ENCODE measurements around the gene SLX1B.
"Not testable (repeated sequence)": the region's sequence is repeated elsewhere in the genome, so short reads cannot be mapped to it uniquely, and the experiment has no call there.

The SLX1B gene

DNA sequence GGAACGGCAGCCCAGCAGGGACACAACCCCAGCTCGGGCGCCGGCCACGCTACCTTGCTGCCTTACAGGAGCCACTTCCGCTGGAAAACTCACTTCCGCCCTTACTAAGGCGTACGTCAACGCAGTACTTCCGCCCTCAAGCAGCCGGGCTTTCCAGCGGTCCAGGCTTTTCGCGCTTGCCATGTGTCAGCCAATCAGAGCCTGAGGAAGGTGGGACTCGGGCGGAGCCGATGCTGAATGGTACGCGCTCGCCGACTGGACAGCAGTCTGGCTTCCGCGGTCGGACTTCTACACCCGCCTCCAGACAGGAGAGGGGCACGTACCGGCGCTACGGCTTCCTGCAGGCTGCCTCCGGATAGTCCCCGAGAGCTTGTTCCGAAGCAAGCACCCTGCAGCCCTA lies at the start of gene SLX1B, which contains the start of gene BOLA2:
Gene SLX1B (plus strand): TSS at position 265 of the 400 bp plus-strand sequence.
Gene BOLA2 (minus strand): TSS at position 83 of the 400 bp plus-strand sequence. CDS start 98 bp downstream, outside the sequence.
- not testable (repeated sequence) for DNase-seq (ENCODE audit: low read depth)

DNA sequence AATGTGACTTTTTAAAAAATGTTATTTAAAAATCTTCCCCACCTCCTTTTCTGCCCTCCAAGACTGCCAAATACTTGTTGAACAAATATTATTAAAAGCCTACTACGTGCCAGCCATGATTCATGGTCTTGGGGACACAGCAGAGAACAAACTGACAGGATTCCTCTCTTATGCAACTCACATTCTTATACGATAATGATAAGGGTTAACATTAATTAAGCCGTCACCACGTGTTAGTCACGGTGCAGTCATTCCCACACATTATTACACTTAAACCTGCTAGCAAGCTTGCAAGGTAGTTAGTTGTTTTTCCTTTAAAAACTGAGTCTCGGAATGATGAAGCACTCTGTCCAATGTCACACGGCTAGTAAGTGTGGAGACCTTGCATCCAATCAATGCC lies 49.1 kb upstream of the SLX1B start:
- not testable (repeated sequence) for DNase-seq (ENCODE audit: low read depth)

DNA sequence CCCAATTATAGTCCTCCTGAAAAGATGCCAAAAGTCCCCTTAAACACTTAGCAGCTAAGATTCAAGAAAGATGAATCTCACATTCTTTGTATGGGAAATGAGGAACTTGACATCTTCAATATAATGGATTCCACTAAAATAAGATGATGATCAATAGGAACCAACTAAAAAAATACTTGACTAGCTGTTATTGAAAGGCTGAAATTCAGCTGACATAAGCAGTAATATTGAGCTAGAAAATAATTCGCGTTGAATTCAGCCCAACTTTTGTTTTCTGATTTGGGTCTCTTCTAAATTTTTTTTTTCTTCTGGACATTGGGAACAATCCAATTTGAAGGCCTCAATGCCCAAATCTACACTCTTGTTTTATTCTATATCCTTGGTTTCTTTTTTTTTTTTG lies 30.7 kb upstream of the SLX1B start:
- not testable (repeated sequence) for DNase-seq (ENCODE audit: low read depth)

DNA sequence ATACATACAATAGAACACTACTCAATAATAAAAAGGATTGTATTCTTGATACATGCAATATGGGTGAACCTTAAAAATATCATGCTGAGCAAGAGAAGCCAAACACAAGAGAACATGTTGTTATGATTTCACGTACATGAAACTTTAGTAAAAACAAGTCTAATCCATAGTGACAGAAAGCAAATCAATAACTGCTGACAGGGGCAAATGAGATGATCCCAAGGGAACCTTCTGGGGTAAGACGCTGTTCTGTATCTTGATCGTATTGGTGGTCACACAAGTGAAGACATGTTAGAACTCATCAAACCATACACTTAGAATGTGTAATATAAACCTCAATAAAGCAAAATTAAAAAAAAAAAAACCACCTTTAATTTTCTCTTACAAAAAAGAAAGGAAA lies 28.9 kb upstream of the SLX1B start:
- not testable (repeated sequence) for DNase-seq (ENCODE audit: low read depth)

DNA sequence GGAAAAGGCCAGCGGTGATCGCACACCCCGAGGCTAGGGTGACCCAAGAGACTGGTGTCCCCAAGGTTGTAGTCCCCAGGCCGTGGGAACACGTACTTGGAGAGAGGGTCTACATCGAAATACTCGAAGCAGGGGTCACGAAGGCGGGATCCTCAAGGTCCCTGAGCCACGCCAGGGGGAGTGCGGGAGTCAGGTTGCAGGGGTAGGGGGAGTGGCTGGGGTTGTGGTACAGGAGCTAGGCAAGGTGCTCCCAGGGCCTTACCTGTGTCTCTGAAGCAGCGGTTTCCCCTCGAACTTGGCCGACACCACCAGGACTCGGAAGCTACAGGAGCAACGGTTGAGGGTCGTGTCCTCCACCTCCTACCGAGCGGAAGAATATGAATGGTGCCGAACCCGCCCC lies 579 bp upstream of the SLX1B start:
- not testable (repeated sequence) for DNase-seq (ENCODE audit: low read depth)

DNA sequence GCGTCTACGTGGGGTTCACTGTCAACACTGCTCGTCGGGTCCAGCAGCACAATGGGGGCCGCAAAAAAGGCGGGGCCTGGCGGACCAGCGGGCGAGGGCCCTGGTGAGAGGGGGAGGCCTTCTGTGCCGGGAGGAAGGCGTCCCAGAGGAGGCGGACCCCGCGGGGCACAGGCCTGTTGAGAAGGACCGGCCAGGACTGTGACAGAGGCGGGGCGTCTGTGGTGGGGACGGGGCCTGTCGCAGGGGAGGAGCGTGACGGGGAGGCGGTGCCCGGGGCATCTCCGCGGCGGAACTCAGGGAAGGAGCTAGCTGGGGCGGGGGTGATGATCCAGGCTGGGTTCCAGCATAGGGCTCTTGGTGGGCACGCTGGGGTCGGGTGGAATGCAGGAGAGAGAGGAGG lies 495 bp downstream of the SLX1B start:
- DNase-seq (ENCODE audit: low read depth), result not testable (repeated sequence)

DNA sequence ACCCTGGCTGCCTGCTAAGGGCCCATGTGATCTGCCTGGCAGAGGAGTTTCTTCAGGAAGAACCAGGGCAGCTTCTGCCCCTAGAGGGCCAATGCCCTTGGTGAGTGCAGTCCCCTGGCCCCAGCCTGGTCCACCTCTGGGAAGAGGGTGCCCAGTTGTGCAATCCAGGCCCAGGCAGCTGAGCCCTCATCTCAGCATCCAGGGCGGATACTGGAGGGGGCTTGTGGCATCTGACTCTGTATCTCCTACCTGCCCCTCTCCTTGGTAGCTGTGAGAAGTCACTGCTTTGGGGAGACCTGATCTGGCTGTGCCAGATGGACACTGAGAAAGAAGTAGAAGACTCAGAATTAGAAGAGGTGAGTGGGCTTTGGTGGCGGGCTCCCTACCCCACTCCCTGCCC lies 3.3 kb downstream of the SLX1B start:
- DNase-seq (ENCODE audit: low read depth), result not testable (repeated sequence)

DNA sequence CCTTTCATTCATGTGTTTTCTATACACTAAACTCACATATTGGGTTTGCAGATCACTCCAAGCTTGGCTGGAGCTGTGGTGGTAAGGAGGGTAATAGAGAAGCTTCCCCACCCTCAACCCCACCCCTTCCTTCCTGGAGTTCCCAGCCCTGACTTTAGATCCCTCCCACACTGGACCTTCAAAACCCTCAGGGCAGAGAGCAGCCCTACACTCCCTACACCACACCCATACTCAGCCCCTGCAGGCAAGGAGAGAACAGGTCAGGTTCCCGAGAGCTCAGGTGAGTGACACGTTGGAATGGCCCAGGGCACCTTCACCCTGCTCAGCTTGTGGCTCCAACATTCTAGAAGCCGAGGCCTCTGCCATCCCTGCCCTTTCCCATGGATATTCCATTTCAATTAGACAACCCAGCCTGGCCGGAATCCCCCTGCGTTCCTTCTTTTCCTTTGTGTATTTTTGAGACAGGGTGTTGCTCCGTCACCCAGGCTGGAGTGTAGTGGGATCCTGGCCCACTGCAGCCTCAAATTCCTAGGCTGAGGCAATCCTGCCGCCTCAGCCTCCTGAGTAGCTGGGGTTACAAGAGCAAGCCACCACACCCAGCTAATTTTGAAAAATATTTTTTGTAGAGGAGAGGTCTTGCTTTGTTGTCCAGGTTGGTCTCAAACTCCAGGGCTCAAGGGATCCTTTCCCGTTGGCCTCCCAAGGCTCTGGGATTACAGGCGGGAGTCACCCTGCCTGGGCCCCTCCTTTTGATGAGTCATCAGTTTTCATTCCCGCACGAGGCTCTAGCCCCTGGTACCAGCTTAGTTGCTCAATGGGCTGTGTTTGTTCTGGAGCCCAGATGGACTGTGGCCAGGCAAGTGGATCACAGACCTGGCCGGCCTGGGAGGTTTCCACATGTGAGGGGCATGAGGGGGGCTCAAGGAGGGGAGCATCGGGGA lies 5.6 kb downstream of the SLX1B start, which contains the start of gene SULT1A4:
Gene SULT1A4 (plus strand): TSS at position 208 of the 941 bp plus-strand sequence. CDS start 1,473 bp downstream, outside the sequence.
- not testable (repeated sequence) for DNase-seq (ENCODE audit: low read depth)

DNA sequence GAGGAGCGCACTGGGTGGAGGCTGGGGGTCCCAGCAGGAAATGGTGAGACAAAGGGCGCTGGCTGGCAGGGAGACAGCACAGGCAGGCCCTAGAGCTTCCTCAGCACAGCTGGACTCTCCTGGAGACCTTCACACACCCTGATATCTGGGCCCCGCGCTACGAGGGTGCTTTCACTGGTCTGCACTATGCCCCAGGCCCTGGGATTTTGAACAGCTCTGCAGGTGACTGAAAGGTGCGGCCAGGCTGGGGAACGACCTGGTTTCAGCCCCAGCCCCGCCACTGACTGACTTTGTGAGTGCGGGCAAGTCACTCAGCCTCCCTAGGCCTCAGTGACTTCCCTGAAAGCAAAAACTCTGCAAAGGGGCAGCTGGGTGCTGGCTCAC lies 6.3 kb downstream of the SLX1B start:
- not testable (repeated sequence) for DNase-seq (ENCODE audit: low read depth)

DNA sequence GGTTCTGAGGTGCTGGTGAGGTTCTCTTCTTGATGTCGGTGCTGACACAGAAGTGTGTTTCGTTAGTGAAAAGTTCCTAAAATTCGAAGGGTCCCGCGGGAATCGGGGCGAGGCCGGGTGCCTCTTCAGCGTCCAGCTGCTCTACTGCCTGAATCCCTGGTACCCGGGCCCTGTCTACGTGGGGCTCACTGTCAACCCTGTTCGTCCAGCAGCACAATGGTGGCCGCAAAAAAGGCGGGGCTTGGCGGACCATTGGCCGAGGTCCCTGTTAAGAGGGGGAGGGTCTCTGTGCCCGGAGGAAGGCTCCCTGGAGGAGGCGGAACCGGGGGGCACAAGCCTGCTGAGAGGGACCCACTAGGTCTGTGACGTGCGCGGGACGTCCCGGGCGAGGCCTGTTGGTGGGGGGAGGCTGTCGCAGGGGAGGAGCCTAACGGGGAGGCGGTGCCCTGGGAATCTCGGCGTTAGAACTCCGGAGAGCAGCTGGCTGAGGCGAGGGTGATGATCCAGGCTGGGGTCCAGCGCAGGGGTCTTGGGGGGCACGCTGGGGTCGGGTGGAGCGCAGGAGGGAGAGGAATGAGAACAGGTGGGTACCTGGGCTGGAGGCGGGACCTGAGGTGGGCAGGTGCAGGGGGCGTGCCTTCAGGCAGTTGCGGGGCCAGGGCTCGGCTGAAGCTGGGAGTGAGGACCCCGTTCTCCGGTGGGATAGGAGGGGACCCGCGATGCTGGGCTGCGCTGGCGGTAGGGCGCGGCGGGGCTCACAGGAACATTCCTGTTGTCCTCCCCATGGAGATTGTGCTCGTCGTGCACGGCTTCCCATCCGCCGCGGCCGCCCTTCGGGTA lies 11.9 kb downstream of the SLX1B start:
- not testable (repeated sequence) for DNase-seq (ENCODE audit: low read depth)

DNA sequence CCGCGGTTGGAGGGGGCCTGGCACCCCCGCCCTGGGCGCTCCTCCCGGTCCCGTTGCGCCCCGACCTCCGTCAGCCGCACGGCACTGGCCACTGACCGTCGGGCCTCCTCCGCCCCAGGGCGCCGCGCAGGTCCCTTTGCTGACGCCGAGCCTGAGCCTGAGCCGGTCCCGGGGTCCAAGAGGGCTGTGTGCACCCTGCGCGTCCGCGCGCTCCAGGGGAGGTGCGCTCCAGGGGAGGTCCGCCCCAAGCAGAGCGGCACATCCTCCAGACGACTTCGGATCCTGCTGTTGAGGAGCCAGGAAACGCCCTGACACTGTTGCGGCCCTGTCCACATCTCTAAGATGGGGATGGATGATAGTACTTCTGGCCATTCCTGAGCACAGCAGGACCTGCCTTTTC lies 12.6 kb downstream of the SLX1B start:
- not testable (repeated sequence) for DNase-seq (ENCODE audit: low read depth)

DNA sequence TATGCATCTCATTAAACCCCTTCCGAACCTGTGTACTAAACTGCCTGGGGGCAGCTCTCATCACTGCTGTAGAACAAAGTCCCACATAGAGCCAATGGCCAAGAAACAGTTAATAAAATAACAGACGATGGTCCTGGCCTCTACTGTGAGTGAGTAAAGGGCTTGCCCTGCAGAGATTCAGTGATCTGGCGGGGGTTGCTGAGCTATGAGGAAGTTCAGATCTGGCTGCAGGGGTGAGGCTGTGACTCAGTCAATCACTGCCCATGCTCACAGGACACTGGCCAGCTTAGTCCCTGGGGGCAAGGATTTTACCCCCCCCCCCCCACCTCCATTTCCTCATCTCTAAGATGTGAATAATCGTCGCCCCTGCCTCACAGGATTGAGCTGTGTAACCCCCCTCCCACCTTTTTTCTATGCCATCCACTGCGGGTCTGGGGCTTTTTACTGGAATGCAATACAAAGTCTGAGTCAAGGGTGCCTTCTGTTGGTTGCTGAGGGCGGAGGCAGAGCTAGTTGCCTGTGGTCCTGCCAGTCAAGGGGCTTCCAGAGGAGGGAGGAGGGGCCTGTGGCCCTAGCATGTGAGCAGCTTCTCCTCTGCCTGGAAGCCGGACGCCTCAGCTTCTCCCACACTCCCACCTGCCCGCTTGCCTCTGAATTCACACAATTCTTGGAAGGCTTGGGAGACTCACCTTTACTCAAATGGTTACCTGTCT lies 13.5 kb downstream of the SLX1B start:
- DNase-seq (ENCODE audit: low read depth), result not testable (repeated sequence)

DNA sequence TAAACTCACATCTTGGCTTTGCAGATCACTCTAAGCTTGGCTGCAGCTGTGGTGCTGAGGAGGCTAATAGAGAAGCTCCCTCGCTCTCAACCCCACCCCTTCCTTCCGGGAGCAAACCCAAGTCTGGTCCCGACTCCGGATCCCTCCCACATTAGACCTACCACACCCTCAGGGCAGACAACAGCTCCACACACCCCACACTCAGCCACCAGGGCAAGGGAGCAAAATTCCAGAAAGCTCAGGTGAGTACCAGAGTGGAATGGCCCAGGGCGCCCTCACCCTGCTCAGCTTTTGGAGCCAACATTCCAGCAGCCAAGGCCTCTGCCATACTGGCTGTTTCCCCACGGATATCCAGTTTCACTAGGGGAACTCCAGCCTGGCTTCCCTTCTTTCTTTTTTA lies 15.3 kb downstream of the SLX1B start:
- peak; percentile 11 for DNase-seq (ENCODE audit: low read depth)

DNA sequence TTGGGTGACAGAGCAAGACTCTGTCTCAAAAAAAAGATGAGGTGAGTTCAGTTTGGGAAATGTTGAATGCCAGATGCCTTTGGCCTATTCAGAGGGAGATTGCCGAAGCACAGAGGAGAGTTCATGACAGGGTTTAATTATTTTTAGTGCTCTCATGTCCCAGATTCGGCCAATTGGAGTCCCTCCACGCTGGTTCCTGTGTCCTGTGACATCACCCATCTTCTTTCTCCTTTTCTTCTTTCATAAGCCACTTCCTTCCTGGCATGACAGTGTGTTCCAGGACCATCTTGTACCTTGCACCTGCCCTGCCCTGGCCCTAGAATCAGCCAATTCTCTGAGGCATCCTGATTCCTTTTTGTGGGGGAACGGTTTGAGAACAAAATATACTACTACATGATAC lies 17.7 kb downstream of the SLX1B start:
- not testable (repeated sequence) for DNase-seq (ENCODE audit: low read depth)

DNA sequence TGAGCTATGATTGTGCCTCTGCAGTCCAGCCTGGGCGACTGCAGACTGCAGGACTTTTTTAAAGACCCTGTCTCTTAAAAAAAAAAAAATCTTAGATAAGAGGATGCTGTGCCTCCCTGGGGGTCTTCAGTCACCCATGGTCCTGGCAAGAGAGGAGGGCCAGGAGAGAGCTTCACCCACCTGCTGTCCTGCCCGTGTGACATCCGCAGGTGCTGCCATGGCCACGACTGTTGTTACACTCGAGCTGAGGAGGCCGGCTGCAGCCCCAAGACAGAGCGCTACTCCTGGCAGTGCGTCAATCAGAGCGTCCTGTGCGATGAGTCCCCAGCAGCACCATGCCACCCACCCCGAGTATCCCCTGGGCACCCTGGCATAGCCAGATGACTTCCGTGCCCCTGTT lies 27.9 kb downstream of the SLX1B start:
- DNase-seq (ENCODE audit: low read depth), result not testable (repeated sequence)

DNA sequence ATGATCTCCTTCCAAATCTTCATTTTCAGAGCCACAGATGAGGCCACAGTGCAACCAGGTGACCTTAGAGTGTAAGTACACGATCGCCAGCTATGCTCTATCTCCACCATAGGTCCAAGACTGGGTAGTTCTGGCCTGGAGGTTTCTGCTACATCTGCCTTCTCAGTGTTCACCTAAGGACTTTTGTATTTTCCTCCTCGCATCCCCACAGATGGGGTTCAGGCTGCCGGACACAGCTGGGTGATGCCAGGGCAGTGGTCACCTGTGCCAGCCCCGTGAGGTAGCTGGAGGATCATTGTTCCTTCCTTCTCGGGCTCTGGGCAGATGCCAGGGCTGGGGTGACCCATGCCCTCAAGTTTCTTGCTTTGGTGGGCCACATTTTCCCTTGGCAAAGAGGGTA lies 52.0 kb downstream of the SLX1B start, which contains the start of gene NPIPB12:
Gene NPIPB12 (minus strand): TSS at position 101 of the 400 bp plus-strand sequence.
- not testable (repeated sequence) for DNase-seq (ENCODE audit: low read depth)

Data from stimulated activated CD8-positive, alpha-beta memory T cell treated with anti-CD3 and anti-CD28 coated beads, Interleukin-12 subunit alpha, Interleukin-12 subunit beta, amount 100 ng/mL, for 1 hour (primary cell).